ENCODE measurements around the gene CACNA1I.

DNA sequence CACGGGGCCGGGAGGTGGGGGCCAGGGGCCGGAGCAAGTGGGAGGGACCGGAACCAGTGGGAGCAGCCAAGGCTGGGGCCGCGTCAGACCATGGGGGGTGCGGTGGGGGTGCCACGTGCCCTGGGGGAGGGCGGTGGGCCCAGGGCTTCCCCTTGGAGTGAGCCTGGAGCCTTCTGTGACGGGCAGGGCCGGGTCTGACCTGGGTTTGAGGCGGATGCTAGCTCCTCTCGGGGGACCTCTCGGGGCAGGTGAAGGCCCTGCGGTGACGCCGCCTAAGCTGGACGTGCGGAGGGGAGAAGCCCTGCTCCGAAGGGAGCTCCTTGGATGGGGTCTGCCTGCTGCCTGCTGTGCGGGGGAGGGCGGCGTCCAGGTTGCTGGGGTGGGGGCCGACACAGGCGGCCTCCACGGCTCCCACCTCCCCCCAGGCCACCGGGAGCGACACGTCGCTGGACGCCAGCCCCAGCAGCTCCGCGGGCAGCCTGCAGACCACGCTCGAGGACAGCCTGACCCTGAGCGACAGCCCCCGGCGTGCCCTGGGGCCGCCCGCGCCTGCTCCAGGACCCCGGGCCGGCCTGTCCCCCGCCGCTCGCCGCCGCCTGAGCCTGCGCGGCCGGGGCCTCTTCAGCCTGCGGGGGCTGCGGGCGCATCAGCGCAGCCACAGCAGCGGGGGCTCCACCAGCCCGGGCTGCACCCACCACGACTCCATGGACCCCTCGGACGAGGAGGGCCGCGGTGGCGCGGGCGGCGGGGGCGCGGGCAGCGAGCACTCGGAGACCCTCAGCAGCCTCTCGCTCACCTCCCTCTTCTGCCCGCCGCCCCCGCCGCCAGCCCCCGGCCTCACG is 115.0 kb downstream of the CACNA1I start:
- TF ChIP-seq POLR2A (IDR thresholded peaks at IDR 0.05) = no peak
- TF ChIP-seq, protein P1, sequence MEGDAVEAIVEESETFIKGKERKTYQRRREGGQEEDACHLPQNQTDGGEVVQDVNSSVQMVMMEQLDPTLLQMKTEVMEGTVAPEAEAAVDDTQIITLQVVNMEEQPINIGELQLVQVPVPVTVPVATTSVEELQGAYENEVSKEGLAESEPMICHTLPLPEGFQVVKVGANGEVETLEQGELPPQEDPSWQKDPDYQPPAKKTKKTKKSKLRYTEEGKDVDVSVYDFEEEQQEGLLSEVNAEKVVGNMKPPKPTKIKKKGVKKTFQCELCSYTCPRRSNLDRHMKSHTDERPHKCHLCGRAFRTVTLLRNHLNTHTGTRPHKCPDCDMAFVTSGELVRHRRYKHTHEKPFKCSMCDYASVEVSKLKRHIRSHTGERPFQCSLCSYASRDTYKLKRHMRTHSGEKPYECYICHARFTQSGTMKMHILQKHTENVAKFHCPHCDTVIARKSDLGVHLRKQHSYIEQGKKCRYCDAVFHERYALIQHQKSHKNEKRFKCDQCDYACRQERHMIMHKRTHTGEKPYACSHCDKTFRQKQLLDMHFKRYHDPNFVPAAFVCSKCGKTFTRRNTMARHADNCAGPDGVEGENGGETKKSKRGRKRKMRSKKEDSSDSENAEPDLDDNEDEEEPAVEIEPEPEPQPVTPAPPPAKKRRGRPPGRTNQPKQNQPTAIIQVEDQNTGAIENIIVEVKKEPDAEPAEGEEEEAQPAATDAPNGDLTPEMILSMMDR (IDR thresholded peaks at IDR 0.05) = no peak

All from body of pancreas (tissue), 4 donors.